ENCODE measurements around the gene RAD51B.
"Not testable (repeated sequence)": the region's sequence is repeated elsewhere in the genome, so short reads cannot be mapped to it uniquely, and the experiment has no call there.

The RAD51B gene

GRCh38 chr14:68112442-68112841, 292.9 kb downstream of the RAD51B start:
- no peak for DNase-seq (ENCODE audit: low spot score)

GRCh38 chr14:68113343-68113930, 293.9 kb downstream of the RAD51B start:
- DNase-seq (ENCODE audit: low spot score) = no peak

- not testable (repeated sequence) for DNase-seq (ENCODE audit: low spot score)
Measured at GRCh38 chr14:68115952-68116351, 296.4 kb downstream of the RAD51B start.

GRCh38 chr14:68122651-68123050, 303.1 kb downstream of the RAD51B start:
- no peak for DNase-seq (ENCODE audit: low spot score)

GRCh38 chr14:68124050-68124449, 304.5 kb downstream of the RAD51B start:
- no peak for DNase-seq (ENCODE audit: low spot score)

- no peak for DNase-seq (ENCODE audit: low spot score)
Measured at GRCh38 chr14:68124979-68125731, 305.6 kb downstream of the RAD51B start.

GRCh38 chr14:68127166-68127565, 307.6 kb downstream of the RAD51B start:
- DNase-seq (ENCODE audit: low spot score) = no peak

GRCh38 chr14:68131907-68132306, 312.3 kb downstream of the RAD51B start:
- DNase-seq (ENCODE audit: low spot score) = no peak

GRCh38 chr14:68132563-68133121, 313.1 kb downstream of the RAD51B start:
- DNase-seq (ENCODE audit: low spot score) = no peak

- no peak for DNase-seq (ENCODE audit: low spot score)
Measured at GRCh38 chr14:68133856-68134255, 314.3 kb downstream of the RAD51B start.

- DNase-seq (ENCODE audit: low spot score) = no peak
Measured at GRCh38 chr14:68135028-68135427, 315.4 kb downstream of the RAD51B start.

GRCh38 chr14:68135566-68135965, 316.0 kb downstream of the RAD51B start:
- no peak for DNase-seq (ENCODE audit: low spot score)

- DNase-seq (ENCODE audit: low spot score) = peak; percentile 72
Measured at GRCh38 chr14:68137704-68138619, 318.4 kb downstream of the RAD51B start.

GRCh38 chr14:68139431-68140075, 320.0 kb downstream of the RAD51B start:
- DNase-seq (ENCODE audit: low spot score) = no peak

GRCh38 chr14:68140076-68140741, 320.6 kb downstream of the RAD51B start:
- peak; percentile 30 for DNase-seq (ENCODE audit: low spot score)

- no peak for DNase-seq (ENCODE audit: low spot score)
Measured at GRCh38 chr14:68140806-68141205, 321.2 kb downstream of the RAD51B start.

- no peak for DNase-seq (ENCODE audit: low spot score)
Measured at GRCh38 chr14:68141281-68142088, 321.9 kb downstream of the RAD51B start.

GRCh38 chr14:68143341-68143841, 323.8 kb downstream of the RAD51B start:
- no peak for DNase-seq (ENCODE audit: low spot score)

GRCh38 chr14:68144051-68144681, 324.6 kb downstream of the RAD51B start:
- no peak for DNase-seq (ENCODE audit: low spot score)

GRCh38 chr14:68145036-68145435, 325.5 kb downstream of the RAD51B start:
- DNase-seq (ENCODE audit: low spot score) = no peak

Data from hepatic stellate cell (primary cell).